GM19372 (cell line): ENCODE data around the gene WWTR1.

Experiments used
- ATAC-seq: cut with Tn5 transposase; IDR thresholded peaks from one replicate; pipeline ENCODE4 v1.9.1; 2021; ENCODE audit warnings: mild to moderate bottlenecking, low read depth, moderate library complexity; ENCODE audit not compliant: unreplicated experiment

WWTR1 gene

DNA sequence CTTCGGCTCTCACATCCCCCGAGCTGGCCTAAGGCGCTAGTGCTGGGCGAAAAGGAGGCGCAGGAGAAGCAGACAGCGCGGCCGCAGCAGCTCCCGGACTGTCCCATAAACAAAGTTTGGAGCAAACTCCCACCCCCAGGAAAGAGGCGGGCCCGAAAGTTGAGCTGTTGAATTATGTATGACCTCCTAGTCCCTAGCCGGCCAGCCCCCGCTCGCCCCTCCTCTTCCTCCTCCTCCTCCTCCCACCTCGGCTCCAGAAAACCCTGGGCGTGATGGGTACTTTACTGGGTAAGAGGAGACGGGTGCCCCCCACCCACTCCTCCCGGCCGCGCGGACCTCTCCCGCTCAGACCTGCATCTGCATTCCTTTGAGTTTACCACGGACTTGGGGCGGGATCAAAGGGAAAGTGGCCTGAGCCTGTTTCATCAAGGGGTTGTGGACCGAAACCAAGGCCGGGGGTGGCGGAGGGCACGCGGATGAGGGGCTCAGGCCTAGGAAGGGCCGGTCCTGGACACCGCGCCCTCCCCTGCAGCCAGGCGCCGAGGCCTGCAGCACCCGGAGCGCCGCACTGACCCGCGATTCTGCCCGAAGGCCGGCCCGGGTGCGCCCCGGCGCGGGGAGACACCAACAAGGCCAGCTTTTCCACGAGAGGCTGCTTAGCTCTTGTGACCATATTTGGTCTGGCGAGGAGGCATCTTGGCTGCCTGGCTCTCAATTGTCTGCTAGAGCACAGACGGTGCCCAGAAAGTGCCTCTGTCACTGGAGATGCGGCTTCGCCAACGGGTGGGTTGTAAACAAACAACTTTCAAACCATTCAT lies at the start of gene WWTR1:
WWTR1 (minus strand) TSS at position 100 of the 818 bp plus-strand sequence. CDS start 719 bp downstream, outside the sequence.
- ATAC-seq = peak; percentile 77

DNA sequence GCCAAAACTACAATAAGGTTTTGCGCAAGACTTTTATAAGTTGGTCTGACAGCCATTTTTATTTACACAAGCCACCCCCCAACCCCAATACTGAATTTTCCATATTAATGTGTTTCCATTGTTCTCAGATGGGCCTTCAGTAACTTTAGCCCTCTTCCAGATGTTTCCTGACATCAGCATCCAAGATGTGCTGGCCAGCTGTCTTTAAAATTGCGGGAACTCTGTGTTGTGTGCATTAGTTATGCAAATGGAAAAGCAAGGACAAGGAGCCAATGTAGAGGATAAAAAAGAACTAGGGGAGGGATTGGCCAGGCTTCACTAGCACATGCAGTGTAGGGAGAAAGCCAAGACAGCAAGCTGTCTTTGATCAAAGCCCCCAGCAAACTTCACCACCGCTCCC lies 49.1 kb upstream of the WWTR1 start:
- ATAC-seq = no peak

DNA sequence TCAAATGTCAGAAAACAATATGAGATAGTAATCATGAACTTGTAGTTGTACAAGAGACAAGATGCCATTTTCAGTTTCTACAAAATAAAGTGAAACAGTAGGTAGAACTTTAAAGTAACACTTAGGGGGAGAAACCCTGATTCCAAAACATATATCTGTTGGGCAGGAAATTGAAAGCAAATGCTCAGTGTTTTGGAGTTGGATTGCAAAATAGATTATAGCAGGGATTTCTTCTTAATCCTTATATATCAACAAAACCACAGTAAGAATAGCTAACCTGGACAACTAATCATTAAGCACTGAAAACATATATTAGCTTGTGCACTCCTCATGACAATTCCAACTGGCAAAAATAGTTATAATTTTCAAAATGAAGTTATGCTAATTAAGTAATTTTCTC lies 47.6 kb upstream of the WWTR1 start:
- no peak for ATAC-seq

DNA sequence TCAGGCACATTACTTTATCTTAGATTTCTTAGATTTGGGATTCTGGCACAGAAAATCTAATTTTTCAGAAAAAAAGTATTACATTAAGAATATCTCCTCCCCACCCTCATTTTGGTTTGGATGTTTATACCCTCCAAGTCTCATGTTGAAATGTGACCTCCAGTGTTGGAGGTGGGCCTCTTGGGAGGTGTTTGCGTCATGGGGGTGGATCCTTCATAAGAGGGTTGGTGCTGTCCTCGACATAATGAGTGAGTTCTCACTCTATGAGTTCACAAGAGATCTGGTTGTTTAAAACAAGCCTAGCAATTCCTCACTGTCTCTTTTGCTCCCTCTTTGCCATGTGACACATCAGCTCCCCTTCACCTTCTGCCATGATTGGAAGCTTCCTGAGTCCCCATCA lies 45.6 kb upstream of the WWTR1 start:
- no peak for ATAC-seq

DNA sequence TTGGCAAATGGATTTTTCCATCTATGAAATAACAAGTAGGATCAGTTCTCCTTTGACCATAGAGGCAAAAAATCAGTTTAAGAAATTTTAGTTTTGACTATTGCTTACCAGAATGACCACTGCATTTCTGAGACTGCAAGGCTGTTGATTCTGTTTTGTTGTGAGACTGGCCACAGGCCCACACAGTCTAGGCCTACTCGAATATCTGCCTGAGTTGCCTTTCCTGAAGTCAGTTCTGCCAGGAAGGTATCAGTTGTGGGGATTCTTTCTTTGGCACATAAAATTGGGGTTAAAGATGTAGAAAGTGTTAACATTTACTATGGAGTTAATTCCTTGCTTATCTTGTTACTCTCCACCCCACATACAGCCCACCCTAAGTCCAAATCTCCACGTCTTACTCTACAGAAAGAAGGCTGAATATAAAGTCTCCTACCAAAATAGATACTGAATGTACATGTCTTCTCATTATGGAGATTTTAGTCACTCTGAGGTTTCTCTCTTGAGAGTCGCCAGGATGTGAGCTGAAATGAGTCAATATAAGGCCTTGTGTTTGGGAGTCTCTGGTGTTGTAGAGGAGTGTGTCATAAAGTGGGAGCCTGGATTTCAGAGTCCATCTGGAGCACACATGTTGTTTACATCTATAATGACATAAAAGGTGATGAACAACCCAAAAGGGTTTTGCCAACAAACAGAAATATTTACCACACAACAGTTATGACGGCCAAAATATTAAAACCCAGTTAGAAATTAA lies 45.0 kb upstream of the WWTR1 start:
- ATAC-seq = no peak

DNA sequence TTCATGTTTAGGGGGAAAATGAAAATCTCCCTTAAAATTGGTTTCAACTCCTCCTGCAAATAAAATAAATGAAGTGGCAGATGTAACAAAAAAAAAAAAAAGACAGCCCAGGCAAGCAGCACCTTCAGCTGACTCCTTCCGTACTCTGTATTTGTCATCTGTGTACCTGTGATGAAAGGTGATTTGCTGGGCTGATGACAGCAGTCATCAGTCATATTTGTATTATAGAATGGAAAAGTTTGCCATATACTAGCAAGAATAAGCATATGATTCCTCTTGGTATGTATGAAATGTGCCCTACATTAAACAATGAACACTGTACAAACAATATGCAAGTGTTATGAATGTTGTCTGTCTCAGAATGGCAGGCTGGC lies 44.1 kb upstream of the WWTR1 start:
- no peak for ATAC-seq

DNA sequence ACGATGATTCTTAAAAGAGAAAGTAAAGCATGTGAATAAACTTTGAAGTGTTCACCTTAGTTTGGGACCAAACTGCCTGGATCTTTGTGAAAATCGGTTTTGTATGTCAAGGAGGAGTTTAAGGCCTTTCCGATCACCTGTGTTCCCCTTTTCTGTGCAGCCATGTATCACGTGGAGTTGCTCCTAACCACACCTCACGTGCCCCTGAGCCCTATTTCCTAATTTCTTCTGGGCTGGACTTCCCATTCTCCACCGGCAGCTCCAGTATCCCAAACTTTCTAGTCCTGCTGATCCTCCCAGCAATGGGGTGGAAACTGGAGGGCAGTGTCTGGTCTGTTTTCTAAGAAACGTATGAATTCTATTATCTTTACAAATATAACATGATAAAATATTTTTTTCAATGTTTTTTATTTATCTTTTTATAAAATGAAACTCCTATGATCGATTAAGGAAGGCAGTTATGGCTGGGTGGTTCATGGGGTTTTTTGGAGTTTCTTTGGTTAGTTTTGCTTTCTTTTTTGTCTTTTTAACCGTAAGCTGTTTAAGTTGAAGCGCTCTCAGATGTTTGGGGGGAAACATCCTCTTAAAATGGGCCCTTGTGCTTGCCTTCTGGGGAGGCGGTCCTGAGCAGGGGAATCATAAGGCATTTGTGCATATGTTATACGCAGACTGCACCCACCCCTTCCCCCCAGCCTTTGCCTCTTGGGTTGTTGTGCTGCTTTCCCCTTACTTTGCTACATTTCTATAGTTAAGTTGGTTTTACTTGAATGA lies 43.6 kb upstream of the WWTR1 start:
- no peak for ATAC-seq

DNA sequence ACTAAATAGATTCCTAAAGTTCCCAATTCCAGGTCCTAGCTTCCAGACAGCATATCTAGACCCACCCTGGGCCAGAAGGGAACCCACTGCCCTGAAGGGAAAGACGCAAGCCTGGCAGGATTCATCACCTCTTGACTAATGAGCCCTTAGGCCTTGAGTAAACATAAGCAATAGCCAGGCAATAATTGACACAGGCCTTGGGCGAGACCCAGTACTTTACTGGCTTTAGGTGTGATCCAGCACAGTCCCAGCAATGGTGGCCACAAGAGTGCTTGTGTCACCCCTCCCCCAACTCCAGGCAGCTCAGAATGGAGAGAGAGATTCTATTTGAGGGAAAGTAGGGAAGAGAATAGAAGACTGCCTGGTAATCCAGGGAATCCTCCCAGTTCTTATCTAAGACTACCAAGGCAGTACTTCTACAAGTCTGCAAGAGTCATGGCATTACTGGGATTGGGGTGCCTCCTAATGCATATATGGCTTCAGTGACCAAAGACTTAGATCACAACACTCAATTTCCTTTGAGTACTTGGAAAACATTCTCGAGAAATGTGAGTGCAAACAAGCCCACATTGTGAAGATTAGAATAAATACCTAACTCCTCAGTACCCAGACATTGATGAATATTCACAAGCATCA lies 30.4 kb upstream of the WWTR1 start:
- ATAC-seq = no peak

DNA sequence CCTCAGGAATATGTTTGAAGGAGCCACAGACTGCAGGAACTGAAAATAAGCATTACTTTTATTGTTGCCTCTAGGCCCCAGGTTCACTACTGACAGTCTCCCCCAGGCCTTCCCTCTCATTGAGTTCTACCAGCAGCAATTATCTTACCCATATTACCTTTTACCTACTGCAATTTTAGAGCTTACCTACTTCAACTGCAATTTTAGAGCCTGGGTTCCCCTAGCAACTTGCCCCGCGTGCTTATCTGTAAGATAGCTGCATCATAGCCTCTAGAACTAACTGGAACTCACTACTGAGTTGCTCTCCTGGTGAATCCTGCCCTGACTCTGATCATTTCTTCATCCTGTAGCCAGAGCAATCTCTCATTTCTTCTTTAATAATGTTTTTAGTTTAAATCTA lies 29.2 kb upstream of the WWTR1 start:
- ATAC-seq = no peak

DNA sequence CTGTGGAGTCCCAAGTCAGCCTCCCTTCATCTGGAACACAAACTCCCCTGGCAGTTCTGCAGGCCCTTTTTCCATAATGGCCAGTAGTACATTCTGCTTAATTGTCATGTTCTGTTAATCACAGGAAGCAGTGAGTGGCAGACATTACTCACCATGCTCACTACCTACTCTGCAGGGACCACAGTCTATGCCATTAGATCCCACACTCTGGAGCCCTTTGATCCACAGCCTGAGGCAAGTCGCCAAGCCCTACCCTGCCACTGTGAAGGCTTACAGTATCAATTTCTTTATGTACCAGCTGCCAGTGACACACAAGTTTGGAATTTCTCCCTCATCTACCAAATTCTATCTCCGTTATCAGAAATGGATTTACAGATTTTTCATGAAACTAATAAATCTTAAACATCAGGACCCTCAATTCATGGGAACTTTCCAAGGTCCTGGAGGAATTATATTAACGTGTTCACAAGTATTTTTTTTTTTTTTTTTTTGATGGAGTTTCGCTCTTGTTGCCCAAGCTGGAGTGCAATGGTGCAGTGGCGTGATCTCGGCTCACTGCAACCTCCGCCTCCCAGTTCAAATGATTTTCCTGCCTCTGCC lies 20.6 kb upstream of the WWTR1 start:
- no peak for ATAC-seq

DNA sequence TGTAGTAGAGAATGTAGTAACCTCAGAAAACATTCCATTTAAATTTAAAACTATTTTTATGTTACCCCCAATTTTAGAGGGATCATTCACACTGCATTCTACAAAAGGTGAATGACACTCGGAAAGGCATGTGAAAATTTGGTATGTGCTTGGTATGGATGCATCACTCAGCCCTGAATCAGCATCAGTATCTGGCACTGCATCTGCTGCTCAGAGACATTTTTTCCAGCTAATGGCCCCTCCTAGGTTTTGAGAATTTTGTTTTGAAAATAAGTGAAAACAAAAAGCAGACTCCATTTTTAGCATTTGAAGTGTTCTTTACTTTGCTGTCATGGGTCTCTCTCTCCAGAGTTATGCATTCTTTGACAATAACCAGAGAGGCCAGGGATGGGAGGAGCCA lies 15.6 kb upstream of the WWTR1 start:
- ATAC-seq = no peak

DNA sequence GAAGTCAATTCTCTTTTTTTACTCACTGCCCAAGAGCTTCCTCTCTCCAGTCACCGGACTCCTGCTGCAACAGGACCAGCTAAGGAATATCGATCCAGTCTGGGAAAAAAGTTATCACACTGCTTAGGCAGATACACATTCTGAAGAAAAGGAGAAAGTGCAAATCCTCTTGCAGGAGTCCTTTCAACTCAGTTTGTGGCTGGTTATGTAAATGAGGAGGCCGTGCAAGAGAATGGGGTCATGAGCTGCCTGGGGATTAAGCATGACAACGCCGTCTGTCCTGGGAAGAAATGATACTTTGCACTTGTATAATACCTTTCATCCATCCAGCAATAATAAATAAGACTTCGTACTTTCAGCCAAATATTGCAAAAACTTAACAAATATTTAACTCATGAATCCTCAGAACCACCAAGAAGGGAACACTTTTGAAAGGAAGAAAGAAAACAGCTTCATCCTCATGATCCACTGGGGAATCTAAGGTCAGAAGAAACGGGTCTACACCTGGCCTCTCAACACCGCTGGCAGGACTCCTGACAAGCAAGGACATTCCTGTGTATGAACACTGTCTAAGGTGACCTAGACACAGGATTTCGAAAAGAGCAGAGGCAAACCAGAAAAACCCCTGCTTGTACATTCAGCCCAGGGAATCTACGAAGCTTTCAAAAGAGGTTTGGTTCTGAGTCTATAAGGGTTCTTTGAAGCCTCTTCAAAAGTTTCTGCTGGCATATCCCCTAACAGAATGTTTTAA lies 13.1 kb upstream of the WWTR1 start:
- ATAC-seq = no peak

DNA sequence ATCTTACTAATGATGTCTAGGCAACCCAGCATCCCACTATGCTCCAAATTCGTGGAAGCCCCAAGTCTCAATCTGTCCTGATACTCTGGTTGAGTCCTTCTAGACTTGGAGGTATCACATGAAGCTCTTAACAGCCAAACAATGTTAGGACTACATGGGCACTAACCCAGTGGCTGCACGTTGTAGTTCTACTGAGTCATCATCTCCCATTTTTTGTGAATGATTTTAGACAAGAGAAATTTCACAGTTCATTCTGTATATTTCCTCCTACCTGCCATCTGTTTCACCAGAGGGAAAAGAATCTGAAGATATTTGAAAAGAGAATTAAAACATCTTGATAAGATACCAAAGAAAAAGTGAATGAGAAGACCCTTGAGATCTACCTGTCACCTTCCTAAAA lies 9.8 kb upstream of the WWTR1 start:
- no peak for ATAC-seq

DNA sequence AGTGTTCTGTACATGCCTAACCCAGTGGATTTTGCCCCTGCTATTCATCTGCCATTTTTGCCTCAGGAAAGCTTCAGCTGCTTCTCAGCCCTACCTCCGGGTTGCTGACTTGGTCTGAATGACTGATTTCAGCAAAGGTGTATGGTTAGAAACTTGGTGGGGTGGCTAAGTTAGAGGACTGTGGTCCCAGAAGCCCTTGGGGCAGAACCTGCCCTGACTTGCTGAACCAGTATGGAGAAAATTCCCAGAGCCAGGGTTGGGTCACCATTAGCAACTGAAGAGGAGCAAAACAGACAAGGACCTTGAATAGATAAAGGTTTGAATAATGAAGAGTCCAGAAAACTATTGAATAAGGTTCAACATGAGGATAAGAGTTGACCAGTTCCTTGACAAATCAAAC lies 6.1 kb upstream of the WWTR1 start:
- no peak for ATAC-seq

DNA sequence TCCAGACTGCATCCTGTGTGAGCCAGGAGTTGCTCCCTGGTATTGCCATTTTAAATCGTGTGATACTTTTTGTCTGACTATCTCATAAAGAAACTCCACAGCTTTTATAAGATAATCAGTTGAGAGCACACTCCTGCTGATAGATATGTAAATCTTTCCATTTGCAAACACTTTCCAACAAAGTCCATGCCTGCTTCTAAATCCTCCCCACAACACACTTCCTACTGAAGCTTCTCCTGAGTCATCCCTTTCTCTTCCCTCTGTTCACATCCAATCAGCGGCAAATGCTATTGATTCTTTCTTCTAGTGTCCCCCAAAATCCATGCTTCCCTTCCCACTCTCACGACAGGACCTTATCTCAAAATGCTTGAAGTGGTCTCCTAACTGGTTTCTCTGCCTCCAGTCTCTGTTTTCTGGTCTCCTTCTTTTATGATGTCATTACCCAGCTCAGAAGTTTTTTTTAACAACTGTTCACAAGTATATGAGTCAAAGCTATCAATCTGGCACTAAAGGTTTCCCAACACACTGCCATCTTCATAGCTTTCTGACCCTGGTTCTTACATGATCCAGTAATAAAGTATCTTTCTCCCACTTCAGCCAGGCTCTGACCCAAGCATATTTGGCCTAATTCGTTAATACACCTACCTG lies 4.5 kb upstream of the WWTR1 start:
- no peak for ATAC-seq

DNA sequence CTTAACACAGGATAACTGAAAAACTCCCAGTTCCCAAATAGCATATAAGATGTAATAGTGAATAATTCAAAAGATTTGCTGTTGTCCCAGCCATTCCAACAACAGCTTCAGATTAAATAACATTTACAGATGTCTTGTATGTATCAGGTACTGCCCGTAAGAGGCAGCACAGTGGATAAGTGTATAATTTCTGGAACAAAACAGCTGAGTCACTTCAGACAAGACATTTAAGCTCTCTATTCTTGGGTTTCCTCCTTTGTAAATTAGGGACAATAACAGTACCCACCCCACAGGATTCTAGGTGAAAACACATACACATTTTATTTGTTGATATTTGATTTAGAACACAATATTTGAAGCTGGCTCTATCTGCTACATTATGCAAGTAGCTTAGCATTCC lies 2.6 kb upstream of the WWTR1 start:
- ATAC-seq = no peak

DNA sequence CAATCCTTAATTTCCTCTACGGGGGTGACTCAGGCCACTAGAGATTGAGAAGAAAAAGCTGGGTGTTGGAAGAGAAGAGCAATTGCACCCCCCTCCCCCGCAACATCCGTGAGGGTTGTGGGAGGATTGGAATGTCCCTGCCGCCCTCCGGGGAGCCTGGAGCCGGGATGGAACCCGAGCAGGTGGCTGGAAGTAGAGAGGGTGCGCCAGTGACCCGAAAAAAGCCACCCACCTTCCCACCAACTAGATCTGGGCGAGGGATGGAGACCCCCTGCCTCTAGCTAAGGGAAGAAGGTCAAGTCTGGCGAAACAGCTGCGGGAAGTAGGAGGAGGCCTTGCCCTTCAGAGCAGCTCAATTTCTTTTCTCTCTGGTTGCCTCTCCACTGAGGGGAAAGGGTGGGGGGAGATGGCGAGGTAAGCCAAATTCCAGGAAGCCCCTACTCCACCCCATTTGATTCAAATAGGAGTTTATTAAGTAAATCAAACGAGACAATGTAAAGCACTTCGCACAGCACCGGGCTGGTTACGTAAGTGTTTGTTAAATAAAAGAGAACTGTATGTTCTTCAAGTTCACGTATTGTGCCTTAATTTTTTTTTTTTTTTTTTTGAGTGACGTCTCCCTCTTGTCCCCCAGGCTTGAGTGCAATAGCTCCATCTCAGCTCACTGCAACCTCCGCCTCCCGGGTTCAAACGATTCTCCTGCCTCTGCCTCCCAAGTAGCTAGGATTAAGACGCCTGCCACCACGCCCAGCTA lies 1.1 kb upstream of the WWTR1 start:
- no peak for ATAC-seq

DNA sequence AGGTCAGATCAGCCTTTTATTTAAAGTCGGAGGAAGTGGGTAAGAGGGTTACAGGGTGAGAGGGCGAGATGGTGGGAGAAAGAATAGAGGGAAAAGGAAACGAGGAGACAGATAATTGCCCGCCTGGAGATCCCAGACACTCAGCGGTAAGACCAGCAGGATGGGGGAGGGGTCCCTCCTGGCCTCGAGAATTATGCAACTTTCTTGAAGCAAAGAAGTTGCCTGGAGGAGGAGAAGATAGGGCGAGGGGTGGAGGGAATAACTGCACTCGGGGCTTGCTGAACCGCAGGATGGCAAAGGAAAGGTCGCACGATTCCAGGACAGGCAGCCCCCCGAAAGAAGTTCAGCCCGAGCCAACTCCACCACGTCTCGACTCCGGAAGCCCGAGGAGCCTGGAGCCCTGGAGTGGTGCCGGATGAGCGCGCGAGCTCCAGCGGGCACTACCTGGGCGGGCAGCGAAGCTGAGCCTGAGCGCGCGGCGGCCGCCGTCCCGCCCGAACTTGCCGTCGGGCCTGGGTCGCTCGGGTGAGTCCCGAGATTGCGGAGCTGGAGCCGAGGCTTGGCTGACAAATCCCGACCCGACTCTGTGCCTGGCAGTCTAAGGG lies 402 bp downstream of the WWTR1 start:
- peak; percentile 25 for ATAC-seq
